Measurements from ENCODE around the gene HNRNPA3. TPM values are rescaled to one million over a fixed set of nuclear protein-coding genes. Genes with fewer than 3 reads are reported as not detected.
"Not testable (repeated sequence)": the region's sequence is repeated elsewhere in the genome, so short reads cannot be mapped to it uniquely, and the experiment has no call there.

Gene HNRNPA3
- total RNA-seq, 1 donor from 2014 or later: 127 TPM

GRCh38 chr2:177256026-177256425, 43.4 kb downstream of the HNRNPA3 start:
- DNase-seq: no peak

- DNase-seq: no peak
These were observed 44.1 kb downstream of the HNRNPA3 start for GRCh38 chr2:177256695-177257094.

GRCh38 chr2:177257471-177257870, 44.9 kb downstream of the HNRNPA3 start:
- DNase-seq: no peak

- no peak for DNase-seq
These were observed 45.5 kb downstream of the HNRNPA3 start for GRCh38 chr2:177258059-177258458.

- DNase-seq: no peak
These were observed 47.8 kb downstream of the HNRNPA3 start for GRCh38 chr2:177260379-177260778.

GRCh38 chr2:177261116-177262060, 48.8 kb downstream of the HNRNPA3 start:
- DNase-seq: no peak

- DNase-seq: peak; percentile 35
These were observed 49.5 kb downstream of the HNRNPA3 start for GRCh38 chr2:177262092-177262491.

GRCh38 chr2:177262958-177263450, 50.4 kb downstream of the HNRNPA3 start:
- DNase-seq: no peak

- DNase-seq: peak; percentile 99
These were observed 51.0 kb downstream of the HNRNPA3 start for GRCh38 chr2:177263451-177264208.

- no peak for DNase-seq
These were observed 51.7 kb downstream of the HNRNPA3 start for GRCh38 chr2:177264209-177264692.

- DNase-seq: peak; percentile 97
These were observed 52.3 kb downstream of the HNRNPA3 start, which contains the start of gene NFE2L2 for GRCh38 chr2:177264693-177265587. Gene NFE2L2, minus strand, starts transcription at chr2:177264727. Its CDS starts 151 bp downstream, at chr2:177264576.

GRCh38 chr2:177265824-177266817, 53.5 kb downstream of the HNRNPA3 start:
- DNase-seq: peak; percentile 46

- not testable (repeated sequence) for DNase-seq
These were observed 54.4 kb downstream of the HNRNPA3 start for GRCh38 chr2:177266955-177267354.

GRCh38 chr2:177268187-177268871, 55.7 kb downstream of the HNRNPA3 start:
- DNase-seq: no peak

GRCh38 chr2:177268901-177269300, 56.3 kb downstream of the HNRNPA3 start:
- DNase-seq: no peak

GRCh38 chr2:177270531-177270930, 57.9 kb downstream of the HNRNPA3 start:
- DNase-seq: no peak

GRCh38 chr2:177271981-177272666, 59.5 kb downstream of the HNRNPA3 start:
- DNase-seq: no peak

- DNase-seq: no peak
These were observed 60.2 kb downstream of the HNRNPA3 start for GRCh38 chr2:177272765-177273164.

- no peak for DNase-seq
These were observed 60.8 kb downstream of the HNRNPA3 start for GRCh38 chr2:177273408-177273807.

All from tongue (tissue), 2 donors.